H9 (cell line): ENCODE data around the gene NUP107. TPM values are rescaled to one million over a fixed set of nuclear protein-coding genes. Genes with fewer than 3 reads are reported as not detected.
"Not testable (repeated sequence)": the region's sequence is repeated elsewhere in the genome, so short reads cannot be mapped to it uniquely, and the experiment has no call there.

Source experiments
- DNase-seq: peaks from one replicate; pipeline ENCODE4 v3.0.0-alpha.2; 2017
- H2AFZ ChIP-seq: one replicate; pipeline ENCODE4 v1.6.1; 2013; ENCODE audit warnings: mild to moderate bottlenecking, low read length, control low read depth, moderate library complexity
- H2AK5ac ChIP-seq: 2 replicates; pipeline ENCODE4 v1.6.1; 2013; ENCODE audit warnings: low read length, control low read depth, mixed read lengths; ENCODE audit not compliant: insufficient read length
- H2BK120ac ChIP-seq: one replicate; pipeline ENCODE4 v1.6.1; 2013; ENCODE audit warnings: low read depth, mild to moderate bottlenecking, low read length, control low read depth, inconsistent platforms; ENCODE audit not compliant: poor library complexity, severe bottlenecking
- H2BK12ac ChIP-seq: 2 replicates; pipeline ENCODE4 v1.6.1; 2013; ENCODE audit warnings: low read length, control low read depth, mixed read lengths, low read depth; ENCODE audit not compliant: insufficient read length
- H2BK15ac ChIP-seq: 2 replicates; pipeline ENCODE4 v1.6.1; 2013; ENCODE audit warnings: low read depth, low read length, control low read depth
- H2BK20ac ChIP-seq: one replicate; pipeline ENCODE4 v1.6.1; 2013; ENCODE audit warnings: low read depth, mild to moderate bottlenecking, low read length, control low read depth, inconsistent platforms; ENCODE audit not compliant: poor library complexity, severe bottlenecking
- H2BK5ac ChIP-seq: 2 replicates; pipeline ENCODE4 v1.6.1; 2013; ENCODE audit warnings: low read length, control low read depth, mixed read lengths; ENCODE audit not compliant: insufficient read length
- H3K14ac ChIP-seq: 2 replicates; pipeline ENCODE4 v1.6.1; 2013; ENCODE audit warnings: low read length, control low read depth; ENCODE audit not compliant: insufficient read depth
- H3K18ac ChIP-seq: 2 replicates; pipeline ENCODE4 v1.6.1; 2013; ENCODE audit warnings: low read depth, mild to moderate bottlenecking, mixed read lengths, low read length, control low read depth; ENCODE audit not compliant: insufficient read length
- H3K23ac ChIP-seq: 2 replicates; pipeline ENCODE4 v1.6.1; 2013; ENCODE audit warnings: low read length, control low read depth, mixed read lengths, low read depth; ENCODE audit not compliant: insufficient read length
- H3K23me2 ChIP-seq: 2 replicates; pipeline ENCODE4 v1.6.1; 2013; ENCODE audit warnings: low read depth, mild to moderate bottlenecking, mixed read lengths, low read length, control low read depth; ENCODE audit not compliant: insufficient read length, poor library complexity, severe bottlenecking
- H3K27ac ChIP-seq: 2 replicates; pipeline ENCODE4 v1.5.1; 2013; ENCODE audit warnings: low read length, control low read depth, mixed read lengths, low read depth; ENCODE audit not compliant: insufficient read length
- H3K27me3 ChIP-seq: 2 replicates; pipeline ENCODE4 v1.6.1; 2013; ENCODE audit warnings: low read length, control low read depth, inconsistent platforms; ENCODE audit not compliant: insufficient read depth
- H3K4ac ChIP-seq: 2 replicates; pipeline ENCODE4 v1.6.1; 2013; ENCODE audit warnings: low read depth, mild to moderate bottlenecking, control low read depth, inconsistent platforms, low read length, moderate library complexity
- H3K4me1 ChIP-seq: 2 replicates; pipeline ENCODE4 v1.6.1; 2013; ENCODE audit warnings: low read length, control low read depth, inconsistent platforms; ENCODE audit not compliant: insufficient read depth
- H3K4me2 ChIP-seq: 2 replicates; pipeline ENCODE4 v1.6.1; 2013; ENCODE audit warnings: low read length, control low read depth, mixed read lengths; ENCODE audit not compliant: insufficient read length, insufficient read depth
- H3K56ac ChIP-seq: 2 replicates; pipeline ENCODE4 v1.6.1; 2013; ENCODE audit warnings: low read depth, mild to moderate bottlenecking, mixed read lengths, low read length, control low read depth; ENCODE audit not compliant: insufficient read length
- H3K79me1 ChIP-seq: 2 replicates; pipeline ENCODE4 v1.6.1; 2013; ENCODE audit warnings: low read depth, mild to moderate bottlenecking, moderate library complexity, low read length, control low read depth, inconsistent platforms; ENCODE audit not compliant: insufficient read depth, poor library complexity, severe bottlenecking
- H3K79me2 ChIP-seq: 2 replicates; pipeline ENCODE4 v1.6.1; 2013; ENCODE audit warnings: low read length, control low read depth, inconsistent platforms; ENCODE audit not compliant: insufficient read depth
- H3K9ac ChIP-seq: 2 replicates; pipeline ENCODE4 v1.6.1; 2013; ENCODE audit warnings: low read length, control low read depth, mixed read lengths; ENCODE audit not compliant: insufficient read length; ENCODE audit errors: extremely low read depth
- H3K9me3 ChIP-seq: one replicate; pipeline ENCODE4 v1.6.1; 2013; ENCODE audit warnings: low read depth, low read length, inconsistent platforms; ENCODE audit not compliant: control insufficient read depth
- H3T11ph ChIP-seq: one replicate; pipeline ENCODE4 v1.6.1; 2013; ENCODE audit warnings: mild to moderate bottlenecking, low read length, control low read depth, inconsistent platforms
- H4K20me1 ChIP-seq: one replicate; pipeline ENCODE4 v1.6.1; 2013; ENCODE audit not compliant: control insufficient read depth, insufficient read length, insufficient read depth
- H4K5ac ChIP-seq: 2 replicates; pipeline ENCODE4 v1.6.1; 2013; ENCODE audit warnings: low read depth, mild to moderate bottlenecking, mixed read lengths, low read length, control low read depth; ENCODE audit not compliant: insufficient read length
- H4K8ac ChIP-seq: replicated peaks from 2 replicates; pipeline ENCODE4 v1.6.1; 2013; ENCODE audit warnings: low read length, control low read depth, mixed read lengths, low read depth; ENCODE audit not compliant: insufficient read length
- H4K91ac ChIP-seq: 2 replicates; pipeline ENCODE4 v1.6.1; 2013; ENCODE audit warnings: low read depth, mild to moderate bottlenecking, moderate library complexity, mixed read lengths, low read length, control low read depth; ENCODE audit not compliant: insufficient read length
- H3K27ac Mint-ChIP-seq, 3 experiments: 2 replicates in 2 of 3; 3 replicates in 1 of 3; pipeline ENCODE4 v1.8.0; 2020 to 2021; ENCODE audit warnings: mixed read lengths in 3 of 3, mild to moderate bottlenecking in 1 of 3, moderate library complexity in 1 of 3
- H3K27me3 Mint-ChIP-seq: 2 replicates; pipeline ENCODE4 v1.8.0; 2021; ENCODE audit warnings: low read depth, mild to moderate bottlenecking, moderate library complexity, mixed read lengths
- H3K36me3 Mint-ChIP-seq, 3 experiments: 2 replicates in 2 of 3; 3 replicates in 1 of 3; pipeline ENCODE4 v1.8.0; 2020 to 2021; ENCODE audit warnings: low read depth in 3 of 3, mixed read lengths in 3 of 3; ENCODE audit not compliant: insufficient read depth in 1 of 3
- H3K4me1 Mint-ChIP-seq, 2 experiments: 2 replicates each; pipeline ENCODE4 v1.8.0; 2020; ENCODE audit warnings: mixed read lengths in 2 of 2
- H3K4me3 Mint-ChIP-seq, 2 experiments: 2 replicates in 1 of 2; 3 replicates in 1 of 2; pipeline ENCODE4 v1.8.0; 2020 to 2021; ENCODE audit warnings: mild to moderate bottlenecking in 2 of 2, mixed read lengths in 2 of 2, moderate library complexity in 1 of 2
- H3K9me3 Mint-ChIP-seq, 2 experiments: 2 replicates in 1 of 2; 3 replicates in 1 of 2; pipeline ENCODE4 v1.8.0; 2020; ENCODE audit warnings: mild to moderate bottlenecking in 2 of 2, mixed read lengths in 2 of 2, moderate library complexity in 1 of 2
- CTCF ChIP-seq: fragments of 200-600 bp; sonication (generic); conservative IDR thresholded peaks from 3 replicates; pipeline ENCODE4 v1.8.0; 2021; ENCODE audit warnings: antibody characterized with exemption, mild to moderate bottlenecking
- WGBS: extraction: QIAGEN DNeasy Blood & Tissue Kit; methylation state at CpG from one replicate; pipeline ENCODE4 v1.1.7; 2013; ENCODE audit warnings: missing lambda C conversion rate, low lambda C conversion rate, mixed read lengths; ENCODE audit not compliant: insufficient read length; ENCODE audit errors: extremely low coverage; 5-methylcytosine and 5-hydroxymethylcytosine counted together
- total RNA-seq: library from RNA; stranded (reverse); gene quantifications from 2 replicates; pipeline ENCODE4 v1.2.1, GENCODE V29; 2021

NUP107 gene
- total RNA-seq, 1 experiment from 2014 or later, result 147 TPM

DNA sequence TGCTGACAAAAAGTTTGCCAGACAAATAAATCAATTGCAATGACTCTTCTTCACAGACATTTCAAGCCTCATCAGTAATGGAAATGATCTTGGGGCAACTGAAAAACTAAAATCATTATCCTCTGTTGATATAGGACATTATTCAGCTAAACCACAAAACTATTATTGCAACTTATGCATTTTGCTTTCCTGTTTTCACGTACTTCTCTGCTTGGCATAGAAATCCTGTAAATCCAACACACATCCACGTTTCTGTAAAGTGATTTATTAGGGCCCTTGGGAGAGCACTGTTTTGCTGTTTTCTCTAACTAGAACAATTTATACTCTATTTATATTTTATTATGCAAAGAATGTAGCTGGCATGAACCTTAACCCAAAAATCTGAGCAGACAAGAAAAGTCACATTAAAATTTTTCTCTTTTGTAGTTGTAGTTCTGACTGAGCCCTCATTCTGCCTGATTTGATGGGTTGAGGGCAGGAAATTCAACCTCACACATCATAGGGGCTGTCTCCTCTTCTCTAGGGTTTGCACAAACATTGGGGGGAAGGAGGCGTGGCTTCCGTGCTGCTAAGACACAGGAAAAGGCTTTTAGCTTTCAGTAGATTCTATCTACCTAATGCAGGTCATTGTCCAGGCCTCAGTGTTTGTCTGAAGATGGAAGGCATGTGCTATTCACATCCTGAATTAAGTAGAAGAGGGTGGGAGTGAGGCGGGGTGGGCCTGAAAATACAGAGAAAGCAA, 11.5 kb upstream of the NUP107 start:
- H4K5ac ChIP-seq, result no peak overlapping the region
- H3K27ac ChIP-seq, result no peak overlapping the region
- no peak overlapping the region for H3K4me3 Mint-ChIP-seq
- TF ChIP-seq CTCF, result no peak
- no peak overlapping the region for H3K23ac ChIP-seq
- no peak overlapping the region for H3T11ph ChIP-seq
- H3K4me2 ChIP-seq, result no peak overlapping the region
- H3K79me2 ChIP-seq, result no peaks in the 10 kb centered on the region
- H3K9me3 ChIP-seq, result no peaks in the 10 kb centered on the region
- H2AFZ ChIP-seq, result no peak overlapping the region
- no peak overlapping the region; a peak in 1 of 7 replicates for H3K27ac Mint-ChIP-seq
- no peak overlapping the region for H2BK12ac ChIP-seq
- no peak overlapping the region for H2BK15ac ChIP-seq
- H3K27me3 ChIP-seq, result no peaks in the 10 kb centered on the region
- H3K4ac ChIP-seq, result no peak overlapping the region
- peaks cover 2 to 5% of the 10 kb centered on the region in 2 experiments; a peak in 1 of 4 replicates for H3K4me1 Mint-ChIP-seq
- H2BK120ac ChIP-seq, result no peak overlapping the region
- no peak overlapping the region for H3K14ac ChIP-seq
- no peaks in the 10 kb centered on the region for H3K4me1 ChIP-seq
- H3K23me2 ChIP-seq, result no peaks in the 10 kb centered on the region
- no peaks in the 10 kb centered on the region for H3K27me3 Mint-ChIP-seq
- H4K20me1 ChIP-seq, result no peaks in the 10 kb centered on the region
- no peak overlapping the region for H3K56ac ChIP-seq
- no peaks in the 10 kb centered on the region for H3K36me3 Mint-ChIP-seq
- H3K18ac ChIP-seq, result no peak overlapping the region
- no CpG with 5 or more reads among the region's 5 CpGs for WGBS
- no peak overlapping the region for H3K9ac ChIP-seq
- H4K8ac ChIP-seq, result no peak overlapping the region
- no peak for DNase-seq
- no peak overlapping the region for H4K91ac ChIP-seq
- H2BK20ac ChIP-seq, result no peak overlapping the region
- H2BK5ac ChIP-seq, result no peak overlapping the region
- H3K79me1 ChIP-seq, result no peaks in the 10 kb centered on the region
- H2AK5ac ChIP-seq, result no peak overlapping the region
- no peaks in the 10 kb centered on the region for H3K9me3 Mint-ChIP-seq

DNA sequence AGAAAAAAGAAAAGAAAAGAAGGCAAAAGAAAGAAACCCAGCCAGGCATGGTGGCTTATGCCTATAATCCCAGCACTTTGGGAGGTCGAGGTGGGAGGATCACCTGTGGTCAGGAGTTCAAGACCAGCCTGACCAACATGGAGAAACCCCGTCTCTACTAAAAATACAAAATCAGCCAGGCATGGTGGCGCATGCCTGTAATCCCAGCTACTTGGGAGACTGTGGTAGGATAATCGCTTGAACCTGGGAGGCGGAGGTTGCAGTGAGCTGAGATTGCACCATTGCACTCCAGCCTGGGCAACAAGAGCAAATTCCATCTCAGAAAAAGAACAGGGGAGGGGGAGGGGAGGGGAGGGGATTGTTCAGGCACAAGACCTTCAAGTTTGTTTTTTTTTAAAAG, 9.9 kb upstream of the NUP107 start:
- not testable (repeated sequence) for H3K27me3 ChIP-seq, H3K18ac ChIP-seq, H3K4ac ChIP-seq, H3K36me3 Mint-ChIP-seq, H3K4me3 Mint-ChIP-seq, H2BK120ac ChIP-seq, H3T11ph ChIP-seq, H2BK15ac ChIP-seq, H4K91ac ChIP-seq, H4K20me1 ChIP-seq, H3K27ac Mint-ChIP-seq, H4K5ac ChIP-seq, DNase-seq, H3K27ac ChIP-seq, H3K79me2 ChIP-seq, H2AFZ ChIP-seq, H4K8ac ChIP-seq, H3K4me1 ChIP-seq, H3K23me2 ChIP-seq, H3K27me3 Mint-ChIP-seq, H2BK12ac ChIP-seq, H3K4me2 ChIP-seq, H3K56ac ChIP-seq, H3K23ac ChIP-seq, H3K9me3 Mint-ChIP-seq, H2BK5ac ChIP-seq, H3K9me3 ChIP-seq, H3K4me1 Mint-ChIP-seq, H2AK5ac ChIP-seq, H3K79me1 ChIP-seq, H3K14ac ChIP-seq, H2BK20ac ChIP-seq, H3K9ac ChIP-seq
- no CpG with 5 or more reads among the region's 5 CpGs for WGBS
